ENCODE data around the gene KIFC3.

- TF ChIP-seq, protein P1, sequence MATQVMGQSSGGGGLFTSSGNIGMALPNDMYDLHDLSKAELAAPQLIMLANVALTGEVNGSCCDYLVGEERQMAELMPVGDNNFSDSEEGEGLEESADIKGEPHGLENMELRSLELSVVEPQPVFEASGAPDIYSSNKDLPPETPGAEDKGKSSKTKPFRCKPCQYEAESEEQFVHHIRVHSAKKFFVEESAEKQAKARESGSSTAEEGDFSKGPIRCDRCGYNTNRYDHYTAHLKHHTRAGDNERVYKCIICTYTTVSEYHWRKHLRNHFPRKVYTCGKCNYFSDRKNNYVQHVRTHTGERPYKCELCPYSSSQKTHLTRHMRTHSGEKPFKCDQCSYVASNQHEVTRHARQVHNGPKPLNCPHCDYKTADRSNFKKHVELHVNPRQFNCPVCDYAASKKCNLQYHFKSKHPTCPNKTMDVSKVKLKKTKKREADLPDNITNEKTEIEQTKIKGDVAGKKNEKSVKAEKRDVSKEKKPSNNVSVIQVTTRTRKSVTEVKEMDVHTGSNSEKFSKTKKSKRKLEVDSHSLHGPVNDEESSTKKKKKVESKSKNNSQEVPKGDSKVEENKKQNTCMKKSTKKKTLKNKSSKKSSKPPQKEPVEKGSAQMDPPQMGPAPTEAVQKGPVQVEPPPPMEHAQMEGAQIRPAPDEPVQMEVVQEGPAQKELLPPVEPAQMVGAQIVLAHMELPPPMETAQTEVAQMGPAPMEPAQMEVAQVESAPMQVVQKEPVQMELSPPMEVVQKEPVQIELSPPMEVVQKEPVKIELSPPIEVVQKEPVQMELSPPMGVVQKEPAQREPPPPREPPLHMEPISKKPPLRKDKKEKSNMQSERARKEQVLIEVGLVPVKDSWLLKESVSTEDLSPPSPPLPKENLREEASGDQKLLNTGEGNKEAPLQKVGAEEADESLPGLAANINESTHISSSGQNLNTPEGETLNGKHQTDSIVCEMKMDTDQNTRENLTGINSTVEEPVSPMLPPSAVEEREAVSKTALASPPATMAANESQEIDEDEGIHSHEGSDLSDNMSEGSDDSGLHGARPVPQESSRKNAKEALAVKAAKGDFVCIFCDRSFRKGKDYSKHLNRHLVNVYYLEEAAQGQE (IDR thresholded peaks at IDR 0.05; ENCODE audit: insufficient read depth in 1 of 2, low read depth in 2 of 2, low read length in 2 of 2), result no peak
- no peak for TF ChIP-seq TAF1 (IDR thresholded peaks at IDR 0.05; ENCODE audit: borderline replicate concordance, insufficient read depth, low read length)
- TF ChIP-seq POLR2AphosphoS5 (IDR thresholded peaks at IDR 0.05; ENCODE audit: low read depth, low read length), result no peak
- TF ChIP-seq SIN3A (IDR thresholded peaks at IDR 0.05; ENCODE audit: borderline replicate concordance, insufficient read depth, low read length), result no peak
- no peak for TF ChIP-seq FOXP2 (optimal IDR thresholded peaks at IDR 0.05; ENCODE audit: borderline replicate concordance, extremely low read depth, extremely low read length, insufficient read depth)
Measured at GRCh38 chr16:57726433-57726947, 75.8 kb downstream of the KIFC3 start.

Measured in PFSK-1 (cell line).